Measurements from ENCODE around the gene ZNF865.

DNA sequence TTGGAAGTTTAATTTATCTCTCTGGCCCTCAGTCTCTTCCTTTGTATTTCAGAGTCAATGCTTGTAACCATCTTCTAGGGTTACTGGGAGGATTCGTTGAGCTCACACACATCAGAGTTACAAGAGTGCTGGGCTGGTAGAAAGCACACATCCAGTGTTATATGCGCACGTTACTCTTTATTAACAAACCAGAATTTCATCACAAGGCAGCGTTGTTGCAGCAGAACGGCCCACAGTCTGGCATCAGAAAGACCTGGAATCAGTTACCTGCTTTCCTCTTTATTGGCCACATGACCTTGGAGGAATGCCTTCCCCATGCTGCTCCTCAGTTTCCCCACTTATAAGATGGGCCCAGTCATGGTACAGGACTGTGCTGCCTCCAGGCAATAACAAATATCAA lies 3.9 kb downstream of the ZNF865 start:
- TF ChIP-seq POLR2A (IDR thresholded peaks at IDR 0.05): no peak
- TF ChIP-seq, protein P1, sequence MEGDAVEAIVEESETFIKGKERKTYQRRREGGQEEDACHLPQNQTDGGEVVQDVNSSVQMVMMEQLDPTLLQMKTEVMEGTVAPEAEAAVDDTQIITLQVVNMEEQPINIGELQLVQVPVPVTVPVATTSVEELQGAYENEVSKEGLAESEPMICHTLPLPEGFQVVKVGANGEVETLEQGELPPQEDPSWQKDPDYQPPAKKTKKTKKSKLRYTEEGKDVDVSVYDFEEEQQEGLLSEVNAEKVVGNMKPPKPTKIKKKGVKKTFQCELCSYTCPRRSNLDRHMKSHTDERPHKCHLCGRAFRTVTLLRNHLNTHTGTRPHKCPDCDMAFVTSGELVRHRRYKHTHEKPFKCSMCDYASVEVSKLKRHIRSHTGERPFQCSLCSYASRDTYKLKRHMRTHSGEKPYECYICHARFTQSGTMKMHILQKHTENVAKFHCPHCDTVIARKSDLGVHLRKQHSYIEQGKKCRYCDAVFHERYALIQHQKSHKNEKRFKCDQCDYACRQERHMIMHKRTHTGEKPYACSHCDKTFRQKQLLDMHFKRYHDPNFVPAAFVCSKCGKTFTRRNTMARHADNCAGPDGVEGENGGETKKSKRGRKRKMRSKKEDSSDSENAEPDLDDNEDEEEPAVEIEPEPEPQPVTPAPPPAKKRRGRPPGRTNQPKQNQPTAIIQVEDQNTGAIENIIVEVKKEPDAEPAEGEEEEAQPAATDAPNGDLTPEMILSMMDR (IDR thresholded peaks at IDR 0.05): no peak
